ENCODE results near the gene ZNF800.

Gene ZNF800

GRCh38 chr7:127365957-127366315, 26.6 kb downstream of the ZNF800 start:
- H3K4me3 ChIP-seq (replicated peaks; ENCODE audit: low read depth, low read length) = no peak overlapping the region
- TF ChIP-seq CTCF (IDR thresholded peaks at IDR 0.05; ENCODE audit: low read depth, low read length, missing control alignments) = no peak
- no peak for DNase-seq (ENCODE audit: extremely low read depth, low read depth)

- DNase-seq (ENCODE audit: extremely low read depth, low read depth) = no peak
- TF ChIP-seq CTCF (IDR thresholded peaks at IDR 0.05; ENCODE audit: low read depth, low read length, missing control alignments) = no peak
- no peak overlapping the region for H3K4me3 ChIP-seq (replicated peaks; ENCODE audit: low read depth, low read length)
Observed at GRCh38 chr7:127365164-127365956, 27.1 kb downstream of the ZNF800 start.

- TF ChIP-seq CTCF (IDR thresholded peaks at IDR 0.05; ENCODE audit: low read depth, low read length, missing control alignments) = no peak
- H3K4me3 ChIP-seq (replicated peaks; ENCODE audit: low read depth, low read length) = no peak overlapping the region
- DNase-seq (ENCODE audit: extremely low read depth, low read depth) = no peak
Observed at GRCh38 chr7:127362364-127363027, 30.0 kb downstream of the ZNF800 start.

GRCh38 chr7:127361736-127362135, 30.8 kb downstream of the ZNF800 start:
- H3K4me3 ChIP-seq (replicated peaks; ENCODE audit: low read depth, low read length) = no peak overlapping the region
- DNase-seq (ENCODE audit: extremely low read depth, low read depth) = no peak
- TF ChIP-seq CTCF (IDR thresholded peaks at IDR 0.05; ENCODE audit: low read depth, low read length, missing control alignments) = no peak

GRCh38 chr7:127359011-127359410, 33.5 kb downstream of the ZNF800 start:
- no peak for DNase-seq (ENCODE audit: extremely low read depth, low read depth)
- TF ChIP-seq CTCF (IDR thresholded peaks at IDR 0.05; ENCODE audit: low read depth, low read length, missing control alignments) = no peak
- H3K4me3 ChIP-seq (replicated peaks; ENCODE audit: low read depth, low read length) = no peak overlapping the region

GRCh38 chr7:127353897-127354296, 38.6 kb downstream of the ZNF800 start:
- no peak for TF ChIP-seq CTCF (IDR thresholded peaks at IDR 0.05; ENCODE audit: low read depth, low read length, missing control alignments)
- no peak for DNase-seq (ENCODE audit: extremely low read depth, low read depth)
- H3K4me3 ChIP-seq (replicated peaks; ENCODE audit: low read depth, low read length) = no peak overlapping the region

Measured in HFF-Myc (cell line).